ENCODE measurements around the gene ECM2.

ECM2 gene

GRCh38 chr9:92457576-92457975 is 78.2 kb downstream of the ECM2 start:
- DNase-seq = no peak

- no peak for DNase-seq
Measured at GRCh38 chr9:92455217-92455616, 80.6 kb downstream of the ECM2 start.

GRCh38 chr9:92446536-92446935 is 89.3 kb downstream of the ECM2 start:
- DNase-seq = no peak

Data from activated CD8-positive, alpha-beta memory T cell treated with anti-CD3 and anti-CD28 coated beads, Interleukin-2, amount 50 U/mL, for 4 hours (primary cell).